Measurements from ENCODE around the gene CCN2. TPM values are rescaled to one million over a fixed set of nuclear protein-coding genes. Genes with fewer than 3 reads are reported as not detected.

Gene CCN2
- total and polyA plus RNA-seq, 4 donors, result 221 to 1,507 (median 772) TPM

DNA sequence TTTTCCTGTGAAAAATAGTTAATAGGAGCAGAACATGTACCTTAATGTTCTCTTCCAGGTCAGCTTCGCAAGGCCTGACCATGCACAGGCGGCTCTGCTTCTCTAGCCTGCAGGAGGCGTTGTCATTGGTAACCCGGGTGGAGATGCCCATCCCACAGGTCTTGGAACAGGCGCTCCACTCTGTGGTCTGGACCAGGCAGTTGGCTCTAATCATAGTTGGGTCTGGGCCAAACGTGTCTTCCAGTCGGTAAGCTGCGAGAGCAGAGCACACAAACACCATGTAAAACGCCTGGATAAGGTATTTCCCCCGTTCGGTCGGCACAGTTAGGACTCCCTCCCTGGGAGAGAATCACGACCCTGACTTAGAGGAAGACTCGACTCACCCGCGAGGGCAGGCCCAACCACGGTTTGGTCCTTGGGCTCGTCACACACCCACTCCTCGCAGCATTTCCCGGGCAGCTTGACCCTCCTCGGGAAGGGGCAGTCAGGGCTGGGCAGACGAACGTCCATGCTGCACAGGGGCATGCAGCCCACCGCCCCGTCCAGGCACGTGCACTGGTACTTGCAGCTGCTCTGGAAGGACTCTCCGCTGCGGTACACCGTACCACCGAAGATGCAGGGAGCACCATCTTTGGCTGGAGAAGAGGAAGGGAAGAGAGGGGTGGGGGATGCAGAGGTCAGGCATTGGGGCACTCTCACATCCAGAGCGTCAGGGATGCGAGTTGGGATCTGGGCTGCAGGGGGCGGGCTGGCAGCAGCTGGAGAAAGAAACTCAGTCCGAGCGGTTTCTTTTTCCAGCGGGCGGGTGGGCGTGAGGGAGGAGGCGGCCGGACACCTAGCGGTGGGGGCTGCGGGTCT lies 1.0 kb downstream of the CCN2 start:
- intact Hi-C loops (cut with DNase I), result loop anchor here (5.0 kb wide), 4 partner anchors 47 to 207 kb away; no protein-coding TSS in a partner anchor
- H3K27ac ChIP-seq (ENCODE audit: low read depth in 1 of 2, low read length in 2 of 2), result peak overlapping the region; percentile 56 to 98
- peak; percentile 83 to 88 for DNase-seq

DNA sequence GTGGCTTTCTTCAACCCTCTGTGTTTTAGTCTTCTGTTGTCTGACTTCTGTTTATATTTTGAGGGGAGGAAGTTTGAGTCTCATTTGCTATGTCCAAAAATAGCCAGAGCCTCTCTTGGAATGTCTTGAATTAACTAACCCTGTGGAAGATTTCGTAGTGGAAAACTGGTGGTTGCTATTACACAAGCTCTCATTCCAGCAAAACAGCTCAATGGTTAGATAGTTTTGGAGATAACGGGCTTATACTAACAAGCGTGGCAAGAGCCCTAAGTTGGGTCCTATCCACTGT lies 1.6 kb downstream of the CCN2 start:
- no peaks in the 10 kb centered on the region for H3K9me3 ChIP-seq (ENCODE audit: control insufficient read depth, low read length)
- intact Hi-C loops (cut with DNase I), result no loop called here

More for the DNA sequence above, 1.0 kb downstream of the CCN2 start:
- H3K4me3 ChIP-seq (ENCODE audit: low read length in 2 of 2), result peak overlapping the region; percentile 41 to 72
- peak; percentile 84 for ATAC-seq (ENCODE audit: low FRiP score)
- H3K36me3 ChIP-seq (ENCODE audit: control insufficient read depth in 1 of 2, insufficient read depth in 2 of 2, low read length in 1 of 2), result peaks cover 3 to 5% of the 10 kb centered on the region in 2 donors
- no peaks in the 10 kb centered on the region for H3K27me3 ChIP-seq (ENCODE audit: control insufficient read depth in 1 of 2, insufficient read depth in 2 of 2, low read length in 1 of 2)
- WGBS, 2 donors, result 0 to 1% methylated on average over 40 to 42 of the region's 42 CpGs
- peaks cover 2 to 7% of the 10 kb centered on the region in 2 donors for H3K4me1 ChIP-seq (ENCODE audit: control insufficient read depth in 1 of 2, insufficient read depth in 2 of 2, low read length in 2 of 2)
- no peaks in the 10 kb centered on the region for H3K9me3 ChIP-seq (ENCODE audit: control insufficient read depth, low read length)

DNA sequence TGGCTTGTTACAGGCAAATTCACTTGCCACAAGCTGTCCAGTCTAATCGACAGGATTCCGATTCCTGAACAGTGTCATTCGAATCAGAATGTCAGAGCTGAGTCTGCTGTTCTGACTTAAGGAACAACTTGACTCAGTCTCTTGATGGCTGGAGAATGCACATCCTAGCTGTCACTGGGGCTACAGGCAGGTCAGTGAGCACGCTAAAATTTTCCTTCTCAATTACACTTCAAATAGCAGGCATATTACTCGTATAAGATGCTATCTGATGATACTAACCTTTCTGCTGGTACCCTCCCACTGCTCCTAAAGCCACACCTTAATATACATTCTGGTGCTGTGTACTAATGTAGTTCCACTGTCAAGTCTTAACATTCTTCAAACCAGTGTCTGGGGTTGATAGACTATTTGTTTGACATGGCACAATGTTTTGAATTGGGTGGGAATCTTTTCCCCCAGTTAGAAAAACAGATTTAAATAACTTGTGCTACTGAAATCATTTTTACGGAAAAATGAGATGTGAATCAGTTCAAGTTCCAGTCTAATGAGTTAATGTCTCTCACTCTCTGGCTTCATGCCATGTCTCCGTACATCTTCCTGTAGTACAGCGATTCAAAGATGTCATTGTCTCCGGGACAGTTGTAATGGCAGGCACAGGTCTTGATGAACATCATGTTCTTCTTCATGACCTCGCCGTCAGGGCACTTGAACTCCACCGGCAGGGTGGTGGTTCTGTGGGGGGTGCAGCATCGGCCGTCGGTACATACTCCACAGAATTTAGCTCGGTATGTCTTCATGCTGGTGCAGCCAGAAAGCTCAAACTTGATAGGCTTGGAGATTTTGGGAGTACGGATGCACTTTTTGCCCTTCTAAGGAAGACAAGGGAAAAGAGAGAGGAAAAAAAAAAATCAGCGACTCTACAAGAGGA lies 2.2 kb downstream of the CCN2 start:
- intact Hi-C loops (cut with DNase I), result no loop called here

More for the DNA sequence above, 1.6 kb downstream of the CCN2 start:
- peak overlapping the region; percentile 41 to 72 for H3K4me3 ChIP-seq (ENCODE audit: low read length in 2 of 2)
- H3K36me3 ChIP-seq (ENCODE audit: control insufficient read depth in 1 of 2, insufficient read depth in 2 of 2, low read length in 1 of 2), result peaks cover 3 to 5% of the 10 kb centered on the region in 2 donors
- DNase-seq (no peak), ATAC-seq (ENCODE audit: low FRiP score) (peak; percentile 66)
- no peaks in the 10 kb centered on the region for H3K27me3 ChIP-seq (ENCODE audit: control insufficient read depth in 1 of 2, insufficient read depth in 2 of 2, low read length in 1 of 2)
- H3K4me1 ChIP-seq (ENCODE audit: control insufficient read depth in 1 of 2, insufficient read depth in 2 of 2, low read length in 2 of 2), result peaks cover 2 to 7% of the 10 kb centered on the region in 2 donors
- whole genome bisulfite sequencing, 2 donors, result 3 to 4% methylated on average over 3 of the region's 3 CpGs
- peak overlapping the region; percentile 31 to 86 for H3K27ac ChIP-seq (ENCODE audit: low read depth in 1 of 2, low read length in 2 of 2)

DNA sequence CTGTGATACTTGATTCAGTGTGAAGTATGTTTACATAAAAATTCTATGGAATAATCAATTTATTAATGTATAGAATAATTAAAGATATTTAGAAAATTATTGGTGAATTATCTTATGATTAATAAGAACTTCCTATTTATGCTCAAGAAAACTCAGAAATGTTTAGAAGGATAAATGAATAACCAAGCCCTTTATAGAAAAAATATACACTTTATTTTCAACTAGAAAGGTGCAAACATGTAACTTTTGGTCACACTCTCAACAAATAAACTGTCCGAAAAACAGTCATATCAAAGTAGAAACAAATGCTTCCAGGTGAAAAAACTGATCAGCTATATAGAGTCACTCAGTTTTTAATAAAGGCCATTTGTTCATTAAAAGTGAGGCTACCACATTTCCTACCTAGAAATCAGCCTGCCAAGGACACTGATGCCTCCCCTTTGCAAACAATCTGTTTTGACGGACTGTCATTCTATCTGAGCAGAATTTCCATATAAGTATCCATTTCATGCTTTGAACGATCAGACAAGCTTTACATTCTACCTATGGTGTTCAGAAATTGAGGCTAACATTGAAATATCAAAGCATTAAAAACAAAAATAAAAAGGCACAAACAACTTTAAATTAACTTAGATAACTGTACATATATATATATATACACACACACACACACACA lies 3.0 kb downstream of the CCN2 start:
- peaks cover 0 to 4% of the 10 kb centered on the region in 2 donors for H3K4me1 ChIP-seq (ENCODE audit: control insufficient read depth in 1 of 2, insufficient read depth in 2 of 2, low read length in 2 of 2)
- H3K27me3 ChIP-seq (ENCODE audit: control insufficient read depth in 1 of 2, insufficient read depth in 2 of 2, low read length in 1 of 2), result no peaks in the 10 kb centered on the region
- H3K4me3 ChIP-seq (ENCODE audit: low read length in 2 of 2), result peak overlapping the region; percentile 67 to 72
- peaks cover 3 to 5% of the 10 kb centered on the region in 2 donors for H3K36me3 ChIP-seq (ENCODE audit: control insufficient read depth in 1 of 2, insufficient read depth in 2 of 2, low read length in 1 of 2)
- H3K9me3 ChIP-seq (ENCODE audit: control insufficient read depth, low read length), result no peaks in the 10 kb centered on the region
- 2 to 6% methylated on average over 3 of the region's 3 CpGs for WGBS, 2 donors
- H3K27ac ChIP-seq (ENCODE audit: low read depth in 1 of 2, low read length in 2 of 2), result peak overlapping the region; percentile 31 to 42
- no peak for ATAC-seq (ENCODE audit: low FRiP score)
- DNase-seq, result no peak
- intact Hi-C loops (cut with DNase I), result no loop called here

More for the DNA sequence above, 2.2 kb downstream of the CCN2 start:
- H3K9me3 ChIP-seq (ENCODE audit: control insufficient read depth, low read length), result no peaks in the 10 kb centered on the region
- H3K4me1 ChIP-seq (ENCODE audit: control insufficient read depth in 1 of 2, insufficient read depth in 2 of 2, low read length in 2 of 2), result peaks cover 0 to 7% of the 10 kb centered on the region in 2 donors
- peaks cover 3 to 5% of the 10 kb centered on the region in 2 donors for H3K36me3 ChIP-seq (ENCODE audit: control insufficient read depth in 1 of 2, insufficient read depth in 2 of 2, low read length in 1 of 2)
- peak overlapping the region; percentile 31 to 94 for H3K27ac ChIP-seq (ENCODE audit: low read depth in 1 of 2, low read length in 2 of 2)
- DNase-seq (peak in 1 of 2 donors; percentile 81), ATAC-seq (ENCODE audit: low FRiP score) (peak; percentile 15)
- 3 to 6% methylated on average over 18 of the region's 18 CpGs for WGBS, 2 donors
- peak overlapping the region; percentile 41 to 72 for H3K4me3 ChIP-seq (ENCODE audit: low read length in 2 of 2)
- H3K27me3 ChIP-seq (ENCODE audit: control insufficient read depth in 1 of 2, insufficient read depth in 2 of 2, low read length in 1 of 2), result no peaks in the 10 kb centered on the region

DNA sequence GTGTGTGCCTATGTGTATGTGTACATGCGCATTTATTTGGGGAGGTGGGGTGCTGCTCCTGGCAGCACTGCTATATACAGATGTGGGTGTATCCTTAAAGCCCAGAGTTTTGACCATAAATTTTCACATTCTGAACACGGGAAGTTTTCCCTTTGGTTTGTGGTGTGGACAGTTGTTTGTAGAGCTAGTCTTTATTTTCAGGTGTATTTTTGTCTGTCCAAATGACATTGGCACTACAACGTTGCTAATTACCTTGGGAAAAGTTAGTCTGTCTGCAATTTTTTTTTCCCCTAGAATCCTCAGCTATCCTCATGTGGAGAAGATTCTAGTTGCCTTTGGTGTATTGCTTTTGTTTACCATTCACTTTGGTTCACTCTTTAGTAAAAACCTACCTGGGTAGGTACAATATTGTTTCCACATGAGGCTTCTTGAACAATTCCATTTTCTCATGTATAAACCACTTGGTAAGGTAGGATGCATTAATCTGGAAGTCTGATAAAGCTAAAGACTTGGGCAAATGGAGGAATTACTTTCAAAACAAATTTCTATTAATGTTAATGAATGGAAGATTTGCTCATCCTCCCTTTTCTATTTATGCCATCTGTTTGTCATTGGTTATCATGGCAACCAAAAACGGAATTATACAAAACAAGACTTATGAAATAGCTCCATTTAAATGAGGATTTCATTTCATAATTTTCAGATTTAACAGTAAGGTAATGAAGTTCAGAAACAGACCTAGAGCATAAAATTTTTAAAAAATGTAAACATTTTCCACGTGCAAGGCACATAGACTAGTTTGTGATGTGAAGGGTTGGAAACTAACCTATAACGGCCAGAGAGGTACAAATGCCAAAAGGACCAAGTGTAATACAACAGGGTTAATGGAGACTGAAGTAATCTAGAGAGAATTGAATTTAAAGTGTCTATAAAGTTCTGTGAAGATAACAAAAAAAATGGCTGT lies 3.9 kb downstream of the CCN2 start:
- WGBS, 2 donors, result 13 to 18% methylated on average over 6 of the region's 6 CpGs
- Histone ChIP-seq H3K27ac (ENCODE audit: low read depth in 1 of 2, low read length in 2 of 2) (peak overlapping the region in 1 of 2 donors; percentile 40), H3K4me1 (ENCODE audit: control insufficient read depth in 1 of 2, insufficient read depth in 2 of 2, low read length in 2 of 2) (peaks cover 0 to 3% of the 10 kb centered on the region in 2 donors), H3K9me3 (ENCODE audit: control insufficient read depth, low read length) (no peaks in the 10 kb centered on the region), H3K27me3 (ENCODE audit: control insufficient read depth in 1 of 2, insufficient read depth in 2 of 2, low read length in 1 of 2) (no peaks in the 10 kb centered on the region), H3K4me3 (ENCODE audit: low read length in 2 of 2) (peak overlapping the region; percentile 39 to 67), H3K36me3 (ENCODE audit: control insufficient read depth in 1 of 2, insufficient read depth in 2 of 2, low read length in 1 of 2) (peaks cover 3 to 5% of the 10 kb centered on the region in 2 donors)
- DNase-seq (no peak), ATAC-seq (ENCODE audit: low FRiP score) (no peak)
- intact Hi-C loops (cut with DNase I), result no loop called here

DNA sequence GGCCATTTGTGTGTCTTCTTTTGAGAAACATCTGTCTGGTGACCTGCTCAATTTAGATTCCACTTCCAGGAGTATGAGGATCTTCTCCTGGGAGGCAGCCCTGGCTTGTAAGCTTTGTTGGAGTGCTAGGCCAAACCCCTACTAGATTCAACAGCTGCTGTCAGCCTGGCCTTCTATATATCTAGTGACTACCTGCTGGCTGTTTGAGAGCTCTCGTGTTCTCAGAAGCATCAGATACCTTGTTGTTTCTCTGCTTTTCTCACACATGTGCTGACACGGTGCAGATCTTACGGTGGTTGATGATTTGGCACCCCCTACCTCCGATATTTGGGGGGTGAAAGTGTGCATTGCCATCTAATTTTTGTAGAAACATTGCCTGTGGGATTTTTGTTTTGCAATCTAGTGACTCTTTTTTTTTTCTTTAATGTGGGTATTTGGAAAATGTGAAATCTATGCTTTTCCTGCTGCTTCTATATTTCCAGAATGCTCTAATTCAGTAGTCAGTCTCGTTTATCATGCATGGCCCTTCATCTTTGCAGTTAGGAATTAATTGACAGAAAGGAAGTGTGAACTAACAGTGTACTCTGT lies 4.7 kb downstream of the CCN2 start:
- intact Hi-C loops (cut with DNase I), result no loop called here

DNA sequence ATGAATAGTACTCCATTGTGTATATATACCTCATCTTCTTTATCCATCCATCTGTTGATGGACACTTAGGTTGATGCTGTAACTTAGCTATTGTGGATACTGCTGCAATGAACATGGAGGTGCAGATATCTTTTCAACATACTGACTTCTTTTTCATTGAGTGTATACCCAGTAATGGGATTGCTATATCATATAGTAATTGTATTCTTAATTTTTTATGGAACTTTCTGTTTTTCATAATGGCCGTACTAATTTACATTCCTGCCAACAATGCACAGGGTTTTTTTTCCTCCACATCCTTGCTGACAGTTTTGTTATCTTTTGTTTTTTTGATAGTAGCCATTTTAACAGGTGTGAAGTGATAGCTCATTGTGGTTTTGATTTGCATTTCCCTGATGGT lies 5.2 kb downstream of the CCN2 start:
- no peaks in the 10 kb centered on the region for H3K27me3 ChIP-seq (ENCODE audit: control insufficient read depth in 1 of 2, insufficient read depth in 2 of 2, low read length in 1 of 2)
- no peak overlapping the region for H3K27ac ChIP-seq (ENCODE audit: low read depth in 1 of 2, low read length in 2 of 2)
- ATAC-seq (ENCODE audit: low FRiP score) (no peak), DNase-seq (no peak)
- H3K4me3 ChIP-seq (ENCODE audit: low read length in 2 of 2), result no peak overlapping the region
- 69 to 77% methylated on average over 1 of the region's 1 CpG for WGBS, 2 donors
- peaks cover 3 to 5% of the 10 kb centered on the region in 2 donors for H3K36me3 ChIP-seq (ENCODE audit: control insufficient read depth in 1 of 2, insufficient read depth in 2 of 2, low read length in 1 of 2)
- no peaks in the 10 kb centered on the region for H3K4me1 ChIP-seq (ENCODE audit: control insufficient read depth in 1 of 2, insufficient read depth in 2 of 2, low read length in 2 of 2)
- intact Hi-C loops (cut with DNase I), result no loop called here
- H3K9me3 ChIP-seq (ENCODE audit: control insufficient read depth, low read length), result no peaks in the 10 kb centered on the region

More for the DNA sequence above, 4.7 kb downstream of the CCN2 start:
- no peak for ATAC-seq (ENCODE audit: low FRiP score)
- H3K27ac ChIP-seq (ENCODE audit: low read depth in 1 of 2, low read length in 2 of 2), result peak overlapping the region in 1 of 2 donors; percentile 73
- H3K4me3 ChIP-seq (ENCODE audit: low read length in 2 of 2), result no peak overlapping the region
- WGBS, 2 donors, result 42 to 43% methylated on average over 5 of the region's 5 CpGs
- H3K36me3 ChIP-seq (ENCODE audit: control insufficient read depth in 1 of 2, insufficient read depth in 2 of 2, low read length in 1 of 2), result peaks cover 3 to 5% of the 10 kb centered on the region in 2 donors
- H3K27me3 ChIP-seq (ENCODE audit: control insufficient read depth in 1 of 2, insufficient read depth in 2 of 2, low read length in 1 of 2), result no peaks in the 10 kb centered on the region
- no peaks in the 10 kb centered on the region for H3K4me1 ChIP-seq (ENCODE audit: control insufficient read depth in 1 of 2, insufficient read depth in 2 of 2, low read length in 2 of 2)
- no peak for DNase-seq
- H3K9me3 ChIP-seq (ENCODE audit: control insufficient read depth, low read length), result no peaks in the 10 kb centered on the region

All from aorta (tissue), 5 donors.